GM19397 (cell line): ENCODE results near the gene LEO1.
A peak's percentile ranks its signal among the peaks of the same experiment; 100 is the strongest.

Experiments used
- ATAC-seq: cut with Tn5 transposase; IDR thresholded peaks from one replicate; pipeline ENCODE4 v1.9.1; 2021; ENCODE audit warnings: mild to moderate bottlenecking, moderate library complexity; ENCODE audit not compliant: unreplicated experiment

LEO1 gene

GRCh38 chr15:51971375-51972133, at the start of gene LEO1:
LEO1 (minus strand) TSS chr15:51971778; CDS start chr15:51971745, 33 bp downstream.
- peak; percentile 90 for ATAC-seq

GRCh38 chr15:52021128-52021671, 49.6 kb upstream of the LEO1 start:
- ATAC-seq: no peak

- no peak for ATAC-seq
These were observed 48.9 kb upstream of the LEO1 start for GRCh38 chr15:52020221-52021085.

- peak; percentile 56 for ATAC-seq
These were observed 48.0 kb upstream of the LEO1 start for GRCh38 chr15:52019394-52020220.

GRCh38 chr15:52018693-52019393, 47.3 kb upstream of the LEO1 start, which contains the start of gene MAPK6:
MAPK6 (plus strand) TSS chr15:52019219; CDS start chr15:52046461, 27,242 bp downstream.
- ATAC-seq: peak; percentile 77

GRCh38 chr15:52018244-52018643, 46.7 kb upstream of the LEO1 start:
- no peak for ATAC-seq

GRCh38 chr15:52016316-52016715, 44.7 kb upstream of the LEO1 start:
- no peak for ATAC-seq

- ATAC-seq: no peak
These were observed 43.0 kb upstream of the LEO1 start for GRCh38 chr15:52014616-52015015.

- ATAC-seq: no peak
These were observed 41.7 kb upstream of the LEO1 start for GRCh38 chr15:52013151-52013791.

GRCh38 chr15:52012210-52012609, 40.6 kb upstream of the LEO1 start:
- no peak for ATAC-seq

- no peak for ATAC-seq
These were observed 40.1 kb upstream of the LEO1 start for GRCh38 chr15:52011711-52012144.

GRCh38 chr15:52010633-52011595, 39.3 kb upstream of the LEO1 start:
- ATAC-seq: no peak

- no peak for ATAC-seq
These were observed 37.3 kb upstream of the LEO1 start for GRCh38 chr15:52008698-52009434.

- no peak for ATAC-seq
These were observed 36.8 kb upstream of the LEO1 start for GRCh38 chr15:52008359-52008697.

- ATAC-seq: peak; percentile 37
These were observed 35.2 kb upstream of the LEO1 start for GRCh38 chr15:52006702-52007340.

GRCh38 chr15:52005748-52006701, 34.4 kb upstream of the LEO1 start:
- peak; percentile 56 for ATAC-seq
